H1 (cell line): ENCODE data around the gene DCLK1. TPM values are rescaled to one million over a fixed set of nuclear protein-coding genes. Genes with fewer than 3 reads are reported as not detected.

Experiments
- CTCF ChIA-PET: fragments of 300-600 bp; sonication (Branson Sonifier 250); formaldehyde crosslinking; loops from one replicate; lab custom pipeline; 2021; ENCODE audit not compliant: partially characterized antibody; lab: Charles Lee
- POLR2A ChIA-PET: fragments of 300-600 bp; sonication (Branson Sonifier 250); formaldehyde crosslinking; loops from one replicate; lab custom pipeline; 2021; ENCODE audit warnings: inconsistent platforms; ENCODE audit not compliant: partially characterized antibody; lab: Charles Lee
- DNase-seq, 2 experiments: peaks; one replicate each; pipeline versions ENCODE4 v3.0.0 to v3.0.0-alpha.2; 2010 to 2022; ENCODE audit warnings: low spot score in 2 of 2, low read depth in 1 of 2, mixed read lengths in 1 of 2
- FAIRE-seq: peaks from 2 replicates; lab custom pipeline; 2011; peaks lifted over from hg19 to GRCh38; lab: Jason Lieb, UNC
- H2AFZ ChIP-seq: 2 replicates; pipeline ENCODE4 v1.8.1; 2012; ENCODE audit warnings: low read length, inconsistent platforms
- H2AK5ac ChIP-seq: 2 replicates; pipeline ENCODE4 v1.6.1; 2013; ENCODE audit warnings: low read depth, low read length
- H2BK120ac ChIP-seq: replicated peaks from 2 replicates; pipeline ENCODE3; 2013; ENCODE audit warnings: low read depth, low read length, inconsistent platforms
- H2BK12ac ChIP-seq: 2 replicates; pipeline ENCODE4 v1.6.1; 2013; ENCODE audit warnings: low read depth, low read length
- H2BK15ac ChIP-seq: 2 replicates; pipeline ENCODE4 v1.6.1; 2013; ENCODE audit warnings: low read length
- H2BK20ac ChIP-seq: 2 replicates; pipeline ENCODE4 v1.6.1; 2013; ENCODE audit warnings: low read length
- H2BK5ac ChIP-seq: 2 replicates; pipeline ENCODE4 v1.6.1; 2013; ENCODE audit warnings: low read depth, low read length
- H3K14ac ChIP-seq: 2 replicates; pipeline ENCODE4 v1.6.1; 2013; ENCODE audit warnings: inconsistent platforms; ENCODE audit not compliant: insufficient read length
- H3K18ac ChIP-seq: 2 replicates; pipeline ENCODE4 v1.6.1; 2013; ENCODE audit warnings: low read length; ENCODE audit errors: extremely low read depth
- H3K23ac ChIP-seq: 2 replicates; pipeline ENCODE4 v1.6.1; 2013; ENCODE audit warnings: inconsistent platforms; ENCODE audit not compliant: insufficient read length
- H3K23me2 ChIP-seq: 2 replicates; pipeline ENCODE4 v1.6.1; 2013; ENCODE audit warnings: low read depth, low read length
- H3K27ac ChIP-seq: 2 replicates; pipeline ENCODE4 v1.6.1; 2011; ENCODE audit warnings: low read depth, low read length, inconsistent platforms
- H3K27me3 ChIP-seq, 4 experiments: replicated peaks in 1 of 4; 1 replicate in 1 of 4; 2 replicates in 3 of 4; pipeline versions ENCODE4 v1.6.1 to v1.8.1; 2011 to 2013; ENCODE audit warnings: low read length in 3 of 4, mild to moderate bottlenecking in 3 of 4, inconsistent platforms in 2 of 4, mixed read lengths in 2 of 4, moderate library complexity in 1 of 4; ENCODE audit not compliant: control insufficient read depth in 3 of 4, insufficient read depth in 3 of 4; ENCODE audit errors: extremely low read depth in 1 of 4
- H3K36me3 ChIP-seq, 4 experiments: 2 replicates each; pipeline versions ENCODE4 v1.6.1 to v1.8.1; 2011 to 2013; ENCODE audit warnings: mild to moderate bottlenecking in 4 of 4, low read length in 3 of 4, moderate library complexity in 2 of 4, control low read depth in 1 of 4, inconsistent platforms in 1 of 4; ENCODE audit not compliant: insufficient read depth in 4 of 4, control insufficient read depth in 2 of 4
- H3K4ac ChIP-seq: replicated peaks from 2 replicates; pipeline ENCODE3; 2013; ENCODE audit warnings: low read length, low read depth, mixed read lengths, inconsistent platforms; ENCODE audit not compliant: insufficient read length
- H3K4me1 ChIP-seq, 4 experiments: replicated peaks in 1 of 4; 1 replicate in 1 of 4; 2 replicates in 3 of 4; pipeline versions ENCODE4 v1.6.1 to v1.8.1; 2011 to 2013; ENCODE audit warnings: low read length in 3 of 4, inconsistent platforms in 2 of 4, mixed read lengths in 1 of 4; ENCODE audit not compliant: insufficient read depth in 4 of 4, control insufficient read depth in 3 of 4
- H3K4me2 ChIP-seq, 2 experiments: 2 replicates each; pipeline versions ENCODE4 v1.6.1 to v1.8.1; 2011 to 2013; ENCODE audit warnings: low read depth in 2 of 2, low read length in 2 of 2, control low read depth in 1 of 2, inconsistent platforms in 1 of 2, mild to moderate bottlenecking in 1 of 2; ENCODE audit not compliant: insufficient read depth in 1 of 2
- H3K4me3 ChIP-seq, 4 experiments: fragments of 200-600, 300-600 bp in 1 of 4; sonication (generic), shearing (Covaris generic), sonication (Bioruptor Twin) in 1 of 4; 2 replicates each; pipeline versions ENCODE4 v1.5.1 to v1.8.1; 2011 to 2016; ENCODE audit warnings: low read length in 4 of 4, low read depth in 3 of 4, control low read depth in 2 of 4, inconsistent platforms in 2 of 4, mild to moderate bottlenecking in 2 of 4, mixed read lengths in 1 of 4, moderate library complexity in 1 of 4; ENCODE audit not compliant: insufficient read depth in 2 of 4; ENCODE audit errors: extremely low read depth in 1 of 4
- H3K56ac ChIP-seq: replicated peaks from 2 replicates; pipeline ENCODE3; 2013; ENCODE audit warnings: low read depth, mild to moderate bottlenecking, mixed read lengths, low read length, inconsistent platforms; ENCODE audit not compliant: insufficient read length
- H3K79me1 ChIP-seq: 2 replicates; pipeline ENCODE4 v1.6.1; 2013; ENCODE audit warnings: low read depth, low read length, control low read depth
- H3K79me2 ChIP-seq, 2 experiments: 2 replicates each; pipeline versions ENCODE4 v1.6.1 to v1.8.1; 2012 to 2013; ENCODE audit warnings: low read length in 2 of 2, mild to moderate bottlenecking in 2 of 2, inconsistent platforms in 1 of 2; ENCODE audit not compliant: insufficient read depth in 2 of 2, control insufficient read depth in 1 of 2
- H3K9ac ChIP-seq, 4 experiments: replicated peaks in 1 of 4; 1 replicate in 1 of 4; 2 replicates in 3 of 4; pipeline versions ENCODE4 v1.6.1 to v1.8.1; 2011 to 2013; ENCODE audit warnings: low read depth in 3 of 4, low read length in 3 of 4, control low read depth in 2 of 4, mild to moderate bottlenecking in 2 of 4, moderate library complexity in 2 of 4, inconsistent platforms in 1 of 4; ENCODE audit errors: extremely low read depth in 1 of 4
- H3K9me3 ChIP-seq, 2 experiments: 2 replicates each; pipeline versions ENCODE4 v1.6.1 to v1.8.1; 2012 to 2013; ENCODE audit warnings: mild to moderate bottlenecking in 2 of 2, moderate library complexity in 2 of 2, control low read depth in 1 of 2, inconsistent platforms in 1 of 2, low read depth in 1 of 2, low read length in 1 of 2, mixed read lengths in 1 of 2; ENCODE audit not compliant: insufficient read depth in 2 of 2
- H4K20me1 ChIP-seq, 2 experiments: replicated peaks in 1 of 2; 2 replicates each; pipeline versions ENCODE3 to v1.8.1; 2011 to 2013; ENCODE audit warnings: inconsistent platforms in 2 of 2, low read length in 2 of 2, mild to moderate bottlenecking in 1 of 2; ENCODE audit not compliant: insufficient read depth in 2 of 2, control insufficient read depth in 1 of 2
- H4K5ac ChIP-seq: 2 replicates; pipeline ENCODE4 v1.6.1; 2013; ENCODE audit warnings: low read length, low read depth, mixed read lengths, inconsistent platforms; ENCODE audit not compliant: insufficient read length
- H4K8ac ChIP-seq: 2 replicates; pipeline ENCODE4 v1.8.0; 2013; ENCODE audit warnings: mild to moderate bottlenecking, moderate library complexity, low read length, inconsistent platforms; ENCODE audit not compliant: insufficient read depth; ENCODE audit errors: extremely low read depth
- H4K91ac ChIP-seq: replicated peaks from 2 replicates; pipeline ENCODE3; 2013; ENCODE audit warnings: low read length, mixed read lengths, inconsistent platforms; ENCODE audit not compliant: insufficient read length
- CEBPB ChIP-seq: IDR thresholded peaks from 2 replicates; pipeline ENCODE4 v1.6.1; 2012; ENCODE audit warnings: low read depth, low read length
- FOSL1 ChIP-seq: IDR thresholded peaks from 2 replicates; pipeline ENCODE4 v1.6.1; 2011; ENCODE audit warnings: mild to moderate bottlenecking, low read depth, low read length, moderate library complexity; ENCODE audit not compliant: insufficient read depth
- RFX5 ChIP-seq: IDR thresholded peaks from 2 replicates; pipeline ENCODE4 v1.6.1; 2011; ENCODE audit warnings: low read depth, low read length, improper control_type of control experiment, borderline replicate concordance
- SAP30 ChIP-seq: fragments of 300-600 bp; sonication (generic); IDR thresholded peaks from 2 replicates; pipeline ENCODE4 v1.7.1; 2012; ENCODE audit warnings: low read length, moderate library complexity, mild to moderate bottlenecking, inconsistent platforms; ENCODE audit not compliant: insufficient read depth, insufficient replicate concordance
- WGBS, 2 experiments: shearing (Covaris generic) in 1 of 2; methylation state at CpG; one replicate each; pipeline versions ENCODE4 v1.1.6 to v1.1.7; 2013 to 2015; ENCODE audit warnings: low lambda C conversion rate in 2 of 2, mixed read lengths in 2 of 2, inconsistent platforms in 1 of 2, low coverage in 1 of 2, missing lambda C conversion rate in 1 of 2; ENCODE audit not compliant: insufficient replicate concordance in 2 of 2, insufficient coverage in 1 of 2, insufficient read length in 1 of 2; ENCODE audit errors: extremely low coverage in 1 of 2, missing lambda C conversion rate in 1 of 2; 5-methylcytosine and 5-hydroxymethylcytosine counted together
- polyA plus RNA-seq, 7 experiments: library from polyadenylated mRNA; depleted of rRNA in 3 of 7; stranded (reverse) in 5 of 7; unstranded in 2 of 7; fragments of >200 nt in 5 of 7; fragments of 200-250 nt in 2 of 7; gene quantifications; 1 replicate in 5 of 7; 2 replicates in 1 of 7; 4 replicates in 1 of 7; pipeline versions ENCODE4 v1.2.1 to v1.2.3, GENCODE V29; 2011 to 2013; ENCODE audit warnings: missing spikeins in 2 of 7, mixed read lengths in 2 of 7
- total RNA-seq: library from RNA; stranded (reverse); fragmentation: NEBNext Ultra II Directional; extraction: Animal tissue kit (Norgen Biotek cat#: 25700); gene quantifications from 2 replicates; pipeline ENCODE4 v1.2.1, GENCODE V29; 2021

DCLK1 gene
- total and polyA plus RNA-seq, 2 of the 8 experiments (the other 6 are each of a cell fraction or from before 2014, with no cell fraction given): 22.8 to 41.0 TPM

- H2BK120ac ChIP-seq: no peak overlapping the region
- H3K79me1 ChIP-seq: no peaks in the 10 kb centered on the region
- 0 out of 2 replicates have a peak overlapping the region, but pooled peaks have one; percentile 40 for H2BK20ac ChIP-seq
- H3K23ac ChIP-seq: no peak overlapping the region
- POLR2A ChIA-PET: interaction anchor here (1.6 kb wide), 1 partner anchor 13 kb away, joined by 4 read pairs; no protein-coding TSS in a partner anchor
- DNase-seq: peak in 1 of 2 experiments; percentile 28
- no peaks in the 10 kb centered on the region for H3K79me2 ChIP-seq
- no peaks in the 10 kb centered on the region for H4K20me1 ChIP-seq
- H3K18ac ChIP-seq: peak overlapping the region; percentile 11; the same call in 1 of the 2 replicates
- peak overlapping the region; percentile 36; the same call in 1 of the 2 replicates for H2BK5ac ChIP-seq
- CTCF ChIA-PET: interaction anchor here (0.5 to 2.4 kb wide), 6 partner anchors 10 to 195 kb away, joined by 3 to 7 read pairs (median 4); no protein-coding TSS in a partner anchor
- H4K8ac ChIP-seq: no peak overlapping the region
- no peak overlapping the region for H3K56ac ChIP-seq
- no peak overlapping the region for H2BK15ac ChIP-seq
- H3K9ac ChIP-seq: 0 out of 7 replicates have a peak overlapping the region, but pooled peaks of 1 of the 4 experiments have one; percentile 6
- H3K14ac ChIP-seq: no peak overlapping the region
- peak overlapping the region; percentile 44; the same call in 1 of the 2 replicates for H2BK12ac ChIP-seq
- 51% methylated on average over 2 of the region's 2 CpGs; no CpG with 5 or more reads in 1 of the 2 experiments for WGBS, 2 experiments
- TF ChIP-seq FOSL1 (no peak), CEBPB (no peak), RFX5 (no peak), SAP30 (no peak)
- no peaks in the 10 kb centered on the region for H3K36me3 ChIP-seq
- H3K9me3 ChIP-seq: no peaks in the 10 kb centered on the region
- H3K4ac ChIP-seq: no peak overlapping the region
- H4K91ac ChIP-seq: no peak overlapping the region
- no peak overlapping the region for H3K4me3 ChIP-seq
- no peak overlapping the region for H4K5ac ChIP-seq
- no peak overlapping the region for H2AK5ac ChIP-seq
- H3K23me2 ChIP-seq: peaks cover 1% of the 10 kb centered on the region; the same call in 1 of the 2 replicates
- H3K4me1 ChIP-seq: peaks cover 5 to 27% (median 14%) of the 10 kb centered on the region in 4 experiments
- no peaks in the 10 kb centered on the region for H3K27me3 ChIP-seq
- no peak overlapping the region for H3K27ac ChIP-seq
- H2AFZ ChIP-seq: no peak overlapping the region
- no peak overlapping the region; a peak in 1 of 4 replicates for H3K4me2 ChIP-seq
- FAIRE-seq: no peak
These were observed 215.0 kb downstream of the DCLK1 start for GRCh38 chr13:35916146-35916545.
